ENCODE results near the gene TNP1.

Gene TNP1

GRCh38 chr2:216888887-216889622, 29.2 kb upstream of the TNP1 start:
- WGBS, 2 experiments: 81 to 83% methylated on average over 8 of the region's 8 CpGs
- Histone ChIP-seq H3K4me3 (ENCODE audit: insufficient read depth, low read depth, low read length) (no peak overlapping the region), H3K27me3 (ENCODE audit: control insufficient read depth, insufficient read depth, low read length, poor library complexity, severe bottlenecking) (no peaks in the 10 kb centered on the region), H3K27ac (ENCODE audit: insufficient read depth, low read depth, low read length, poor library complexity, severe bottlenecking) (no peak overlapping the region), H3K36me3 (ENCODE audit: control insufficient read depth, insufficient read depth, low read length) (peaks cover 3% of the 10 kb centered on the region), H3K9me3 (ENCODE audit: control insufficient read depth, low read length) (no peaks in the 10 kb centered on the region), H3K4me1 (ENCODE audit: control insufficient read depth, insufficient read depth, low read length) (peaks cover 19% of the 10 kb centered on the region)

- no peaks in the 10 kb centered on the region for H3K9me3 ChIP-seq (ENCODE audit: control insufficient read depth, low read length)
- no peak overlapping the region for H3K27ac ChIP-seq (ENCODE audit: insufficient read depth, low read depth, low read length, poor library complexity, severe bottlenecking)
- 94 to 98% methylated on average over 5 of the region's 5 CpGs for WGBS, 2 experiments
- no peaks in the 10 kb centered on the region for H3K27me3 ChIP-seq (ENCODE audit: control insufficient read depth, insufficient read depth, low read length, poor library complexity, severe bottlenecking)
- no peak overlapping the region for H3K4me3 ChIP-seq (ENCODE audit: insufficient read depth, low read depth, low read length)
- H3K4me1 ChIP-seq (ENCODE audit: control insufficient read depth, insufficient read depth, low read length): peaks cover 19% of the 10 kb centered on the region
- peaks cover 3% of the 10 kb centered on the region for H3K36me3 ChIP-seq (ENCODE audit: control insufficient read depth, insufficient read depth, low read length)
Observed at GRCh38 chr2:216888081-216888480, 28.2 kb upstream of the TNP1 start.

GRCh38 chr2:216887138-216887537, 27.3 kb upstream of the TNP1 start:
- no peaks in the 10 kb centered on the region for H3K27me3 ChIP-seq (ENCODE audit: control insufficient read depth, insufficient read depth, low read length, poor library complexity, severe bottlenecking)
- 94 to 97% methylated on average over 8 of the region's 8 CpGs for WGBS, 2 experiments

GRCh38 chr2:216885117-216885553, 25.3 kb upstream of the TNP1 start:
- H3K4me3 ChIP-seq (ENCODE audit: insufficient read depth, low read depth, low read length): no peak overlapping the region
- no peak overlapping the region for H3K27ac ChIP-seq (ENCODE audit: insufficient read depth, low read depth, low read length, poor library complexity, severe bottlenecking)
- peaks cover 11% of the 10 kb centered on the region for H3K4me1 ChIP-seq (ENCODE audit: control insufficient read depth, insufficient read depth, low read length)
- no peaks in the 10 kb centered on the region for H3K36me3 ChIP-seq (ENCODE audit: control insufficient read depth, insufficient read depth, low read length)
- 92 to 93% methylated on average over 32 of the region's 32 CpGs for WGBS, 2 experiments
- H3K9me3 ChIP-seq (ENCODE audit: control insufficient read depth, low read length): no peaks in the 10 kb centered on the region
- H3K27me3 ChIP-seq (ENCODE audit: control insufficient read depth, insufficient read depth, low read length, poor library complexity, severe bottlenecking): no peaks in the 10 kb centered on the region

More at GRCh38 chr2:216887138-216887537, 27.3 kb upstream of the TNP1 start:
- Histone ChIP-seq H3K4me3 (ENCODE audit: insufficient read depth, low read depth, low read length) (no peak overlapping the region), H3K36me3 (ENCODE audit: control insufficient read depth, insufficient read depth, low read length) (no peaks in the 10 kb centered on the region), H3K4me1 (ENCODE audit: control insufficient read depth, insufficient read depth, low read length) (peaks cover 11% of the 10 kb centered on the region), H3K27ac (ENCODE audit: insufficient read depth, low read depth, low read length, poor library complexity, severe bottlenecking) (no peak overlapping the region), H3K9me3 (ENCODE audit: control insufficient read depth, low read length) (no peaks in the 10 kb centered on the region)

GRCh38 chr2:216884347-216884746, 24.5 kb upstream of the TNP1 start:
- no peak overlapping the region for H3K27ac ChIP-seq (ENCODE audit: insufficient read depth, low read depth, low read length, poor library complexity, severe bottlenecking)
- WGBS, 2 experiments: 97% methylated on average over 2 of the region's 2 CpGs
- H3K4me1 ChIP-seq (ENCODE audit: control insufficient read depth, insufficient read depth, low read length): peaks cover 11% of the 10 kb centered on the region
- H3K36me3 ChIP-seq (ENCODE audit: control insufficient read depth, insufficient read depth, low read length): no peaks in the 10 kb centered on the region
- H3K4me3 ChIP-seq (ENCODE audit: insufficient read depth, low read depth, low read length): no peak overlapping the region
- H3K27me3 ChIP-seq (ENCODE audit: control insufficient read depth, insufficient read depth, low read length, poor library complexity, severe bottlenecking): no peaks in the 10 kb centered on the region
- no peaks in the 10 kb centered on the region for H3K9me3 ChIP-seq (ENCODE audit: control insufficient read depth, low read length)

GRCh38 chr2:216882876-216883275, 23.0 kb upstream of the TNP1 start:
- Histone ChIP-seq H3K4me3 (ENCODE audit: insufficient read depth, low read depth, low read length) (no peak overlapping the region), H3K4me1 (ENCODE audit: control insufficient read depth, insufficient read depth, low read length) (peaks cover 6% of the 10 kb centered on the region), H3K9me3 (ENCODE audit: control insufficient read depth, low read length) (no peaks in the 10 kb centered on the region), H3K27ac (ENCODE audit: insufficient read depth, low read depth, low read length, poor library complexity, severe bottlenecking) (no peak overlapping the region), H3K27me3 (ENCODE audit: control insufficient read depth, insufficient read depth, low read length, poor library complexity, severe bottlenecking) (no peaks in the 10 kb centered on the region), H3K36me3 (ENCODE audit: control insufficient read depth, insufficient read depth, low read length) (no peaks in the 10 kb centered on the region)
- 90 to 94% methylated on average over 6 of the region's 6 CpGs for WGBS, 2 experiments

- peaks cover 6% of the 10 kb centered on the region for H3K4me1 ChIP-seq (ENCODE audit: control insufficient read depth, insufficient read depth, low read length)
- WGBS, 2 experiments: 99% methylated on average over 4 of the region's 4 CpGs
Observed at GRCh38 chr2:216881411-216881810, 21.5 kb upstream of the TNP1 start.

GRCh38 chr2:216880509-216881184, 20.8 kb upstream of the TNP1 start:
- no peaks in the 10 kb centered on the region for H3K36me3 ChIP-seq (ENCODE audit: control insufficient read depth, insufficient read depth, low read length)
- no peak overlapping the region for H3K27ac ChIP-seq (ENCODE audit: insufficient read depth, low read depth, low read length, poor library complexity, severe bottlenecking)
- no peaks in the 10 kb centered on the region for H3K27me3 ChIP-seq (ENCODE audit: control insufficient read depth, insufficient read depth, low read length, poor library complexity, severe bottlenecking)
- H3K4me1 ChIP-seq (ENCODE audit: control insufficient read depth, insufficient read depth, low read length): peaks cover 6% of the 10 kb centered on the region
- H3K4me3 ChIP-seq (ENCODE audit: insufficient read depth, low read depth, low read length): no peak overlapping the region
- 94 to 95% methylated on average over 7 of the region's 7 CpGs for WGBS, 2 experiments
- no peaks in the 10 kb centered on the region for H3K9me3 ChIP-seq (ENCODE audit: control insufficient read depth, low read length)

More at GRCh38 chr2:216881411-216881810, 21.5 kb upstream of the TNP1 start:
- Histone ChIP-seq H3K27ac (ENCODE audit: insufficient read depth, low read depth, low read length, poor library complexity, severe bottlenecking) (no peak overlapping the region), H3K27me3 (ENCODE audit: control insufficient read depth, insufficient read depth, low read length, poor library complexity, severe bottlenecking) (no peaks in the 10 kb centered on the region), H3K36me3 (ENCODE audit: control insufficient read depth, insufficient read depth, low read length) (no peaks in the 10 kb centered on the region), H3K9me3 (ENCODE audit: control insufficient read depth, low read length) (no peaks in the 10 kb centered on the region), H3K4me3 (ENCODE audit: insufficient read depth, low read depth, low read length) (no peak overlapping the region)

GRCh38 chr2:216879727-216880508, 20.1 kb upstream of the TNP1 start:
- WGBS, 2 experiments: 96 to 98% methylated on average over 6 of the region's 6 CpGs

GRCh38 chr2:216878072-216878471, 18.2 kb upstream of the TNP1 start:
- Histone ChIP-seq H3K4me1 (ENCODE audit: control insufficient read depth, insufficient read depth, low read length) (peaks cover 6% of the 10 kb centered on the region), H3K27ac (ENCODE audit: insufficient read depth, low read depth, low read length, poor library complexity, severe bottlenecking) (no peak overlapping the region), H3K36me3 (ENCODE audit: control insufficient read depth, insufficient read depth, low read length) (no peaks in the 10 kb centered on the region), H3K9me3 (ENCODE audit: control insufficient read depth, low read length) (no peaks in the 10 kb centered on the region), H3K4me3 (ENCODE audit: insufficient read depth, low read depth, low read length) (no peak overlapping the region), H3K27me3 (ENCODE audit: control insufficient read depth, insufficient read depth, low read length, poor library complexity, severe bottlenecking) (no peaks in the 10 kb centered on the region)
- WGBS, 2 experiments: 94 to 98% methylated on average over 5 of the region's 5 CpGs

More at GRCh38 chr2:216879727-216880508, 20.1 kb upstream of the TNP1 start:
- no peaks in the 10 kb centered on the region for H3K36me3 ChIP-seq (ENCODE audit: control insufficient read depth, insufficient read depth, low read length)
- no peaks in the 10 kb centered on the region for H3K27me3 ChIP-seq (ENCODE audit: control insufficient read depth, insufficient read depth, low read length, poor library complexity, severe bottlenecking)
- H3K9me3 ChIP-seq (ENCODE audit: control insufficient read depth, low read length): no peaks in the 10 kb centered on the region
- peaks cover 6% of the 10 kb centered on the region for H3K4me1 ChIP-seq (ENCODE audit: control insufficient read depth, insufficient read depth, low read length)
- no peak overlapping the region for H3K4me3 ChIP-seq (ENCODE audit: insufficient read depth, low read depth, low read length)
- H3K27ac ChIP-seq (ENCODE audit: insufficient read depth, low read depth, low read length, poor library complexity, severe bottlenecking): no peak overlapping the region
